T-helper 1 cell (primary cell): Measurements from ENCODE around the gene HTRA3.
A peak's percentile ranks its signal among the peaks of the same experiment; 100 is the strongest.

ENCODE experiments used
- DNase-seq, 5 donors: peaks; one replicate each; pipeline ENCODE4 v3.0.0-alpha.2; 2012 to 2020
- total RNA-seq, 4 donors: gene quantifications; one replicate each; lab custom pipeline; 2026; lab: John Stamatoyannopoulos, UW

The HTRA3 gene
- 0 reads per million in 4 donors for total RNA-seq

DNA sequence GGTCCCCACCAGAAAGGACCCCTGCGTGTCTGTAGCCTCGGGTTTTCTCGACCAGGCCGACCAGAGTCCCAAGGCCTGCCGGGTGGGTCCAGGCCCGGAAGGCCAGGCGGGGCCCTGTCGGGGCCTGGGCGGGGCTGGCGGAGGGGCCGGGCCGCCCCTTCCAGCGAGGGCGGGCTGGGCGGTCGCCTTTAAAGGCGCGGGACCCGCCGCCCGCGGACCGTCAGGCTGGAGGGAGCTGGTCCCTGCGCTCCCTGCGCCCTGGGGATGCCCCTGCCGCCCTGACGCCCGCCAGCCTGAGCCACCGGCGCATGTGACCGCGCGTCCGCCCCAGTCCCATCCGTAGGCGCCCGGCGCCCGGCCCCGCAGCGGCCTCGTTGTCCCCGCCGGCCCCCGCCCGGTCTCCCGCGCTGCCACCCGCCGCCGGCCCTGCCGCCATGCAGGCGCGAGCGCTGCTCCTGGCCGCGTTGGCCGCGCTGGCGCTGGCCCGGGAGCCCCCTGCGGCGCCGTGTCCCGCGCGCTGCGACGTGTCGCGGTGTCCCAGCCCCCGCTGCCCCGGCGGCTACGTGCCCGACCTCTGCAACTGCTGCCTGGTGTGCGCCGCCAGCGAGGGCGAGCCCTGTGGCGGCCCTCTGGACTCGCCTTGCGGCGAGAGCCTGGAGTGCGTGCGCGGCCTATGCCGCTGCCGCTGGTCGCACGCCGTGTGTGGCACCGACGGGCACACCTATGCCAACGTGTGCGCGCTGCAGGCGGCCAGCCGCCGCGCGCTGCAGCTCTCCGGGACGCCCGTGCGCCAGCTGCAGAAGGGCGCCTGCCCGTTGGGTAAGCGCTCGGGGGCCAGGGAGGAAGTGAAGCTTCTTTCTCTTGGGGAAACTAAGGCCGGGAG lies at the start of gene HTRA3:
Gene HTRA3 (plus strand): TSS at position 220 of the 883 bp plus-strand sequence. CDS start 215 bp downstream, at position 435.
- no peak for DNase-seq

DNA sequence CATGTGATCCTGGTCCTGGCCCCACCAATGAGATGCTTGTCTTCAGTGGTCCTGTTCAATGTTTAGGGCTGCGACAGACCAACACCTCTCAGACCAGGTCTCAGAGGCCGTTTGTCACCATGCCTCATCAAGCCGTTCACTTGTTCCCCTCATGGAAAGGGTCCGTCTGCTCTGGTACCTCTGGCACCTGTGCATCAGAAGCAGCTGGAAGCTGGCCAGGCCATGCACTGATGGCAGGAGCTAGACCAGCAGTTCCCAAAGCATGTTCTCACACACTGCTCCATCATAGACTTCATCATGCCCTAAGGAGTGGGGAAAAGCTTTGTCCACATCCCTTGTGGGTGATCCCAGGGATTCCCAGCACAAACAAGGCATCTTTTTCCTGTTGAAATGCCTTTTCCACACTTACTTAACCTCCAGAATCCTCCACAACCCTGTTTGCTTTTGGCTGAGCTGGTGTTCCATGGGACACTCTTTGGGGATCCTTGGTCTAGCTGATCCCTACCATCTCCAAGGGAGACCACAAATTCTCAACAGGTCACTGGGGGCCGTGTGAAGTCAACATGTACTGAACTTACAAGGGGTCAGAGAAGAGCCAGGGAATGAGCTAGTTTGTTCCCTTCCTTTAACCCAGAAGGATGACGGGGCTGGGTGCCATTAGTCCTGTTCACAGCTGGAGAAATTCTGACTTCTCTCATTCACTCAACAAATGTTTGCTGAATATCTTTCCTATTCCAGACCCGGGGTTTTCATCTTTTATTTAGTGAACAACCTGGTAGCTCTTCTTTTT lies 48.7 kb upstream of the HTRA3 start:
- DNase-seq: no peak

GRCh38 chr4:8221476-8221875 lies 48.1 kb upstream of the HTRA3 start:
- DNase-seq: peak in 1 of 5 donors; percentile 37

GRCh38 chr4:8221985-8222384 lies 47.6 kb upstream of the HTRA3 start:
- DNase-seq: no peak

- DNase-seq: no peak
Measured at GRCh38 chr4:8222609-8223388, 46.8 kb upstream of the HTRA3 start.

- no peak for DNase-seq
Measured at GRCh38 chr4:8224267-8224974, 45.1 kb upstream of the HTRA3 start.

GRCh38 chr4:8224975-8225625 lies 44.5 kb upstream of the HTRA3 start:
- DNase-seq: no peak

DNA sequence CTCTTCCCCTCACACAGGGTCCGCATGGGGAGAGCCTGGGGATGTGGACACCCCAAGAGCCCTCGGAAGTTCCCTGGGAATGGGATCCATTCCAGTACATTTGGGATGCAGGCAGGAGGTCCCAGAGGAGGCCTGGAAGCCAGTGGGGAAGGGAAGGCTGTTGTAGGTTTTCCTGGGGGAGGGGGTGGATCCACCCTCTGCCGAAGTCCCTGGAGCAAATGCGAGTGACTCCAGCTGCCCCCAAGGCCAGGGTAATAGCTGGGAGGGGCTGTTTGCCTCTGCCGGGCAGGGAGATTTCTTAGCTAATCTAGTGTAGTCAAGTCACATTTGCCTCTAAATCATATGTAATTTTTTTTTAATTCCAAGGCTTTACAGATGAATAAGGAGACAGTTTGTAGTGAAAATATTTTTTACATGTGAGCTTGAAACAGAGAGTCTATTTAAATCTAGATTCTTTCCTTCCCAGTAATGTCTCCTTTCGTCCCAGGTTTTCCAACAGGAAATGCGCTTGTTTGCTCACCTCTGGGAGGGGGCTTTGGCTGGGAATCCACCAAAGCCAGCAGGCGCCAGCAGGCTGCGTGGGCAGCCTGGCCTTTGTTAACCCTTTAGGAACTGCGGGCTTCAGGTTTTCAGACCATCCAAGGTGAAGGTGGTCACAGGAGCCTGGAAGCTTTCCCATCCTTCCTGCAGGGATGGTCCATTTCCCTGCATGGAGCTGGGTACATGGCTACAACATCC lies 43.7 kb upstream of the HTRA3 start:
- no peak for DNase-seq

DNA sequence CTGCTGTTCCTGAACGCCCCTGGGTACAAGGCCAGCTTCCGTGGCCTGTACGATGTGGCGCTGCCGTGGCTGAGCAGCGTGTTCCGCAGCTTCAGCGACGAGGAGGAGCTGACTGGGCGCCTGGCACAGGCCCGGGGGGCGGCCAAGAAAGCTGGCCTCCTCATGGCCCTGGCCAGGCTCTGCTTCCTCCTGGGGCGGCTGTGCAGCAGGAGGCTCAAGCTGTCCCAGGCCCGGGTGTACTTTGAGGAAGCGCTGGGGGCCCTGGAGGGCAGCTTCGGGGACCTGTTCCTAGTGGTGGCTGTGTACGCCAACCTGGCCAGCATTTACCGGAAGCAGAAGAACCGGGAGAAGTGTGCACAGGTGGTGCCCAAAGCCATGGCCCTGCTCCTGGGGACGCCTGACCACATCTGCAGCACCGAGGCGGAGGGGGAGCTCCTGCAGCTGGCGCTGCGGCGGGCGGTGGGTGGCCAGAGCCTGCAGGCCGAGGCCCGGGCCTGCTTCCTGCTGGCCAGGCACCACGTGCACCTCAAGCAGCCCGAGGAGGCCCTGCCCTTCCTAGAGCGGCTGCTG lies 42.3 kb upstream of the HTRA3 start:
- no peak for DNase-seq

DNA sequence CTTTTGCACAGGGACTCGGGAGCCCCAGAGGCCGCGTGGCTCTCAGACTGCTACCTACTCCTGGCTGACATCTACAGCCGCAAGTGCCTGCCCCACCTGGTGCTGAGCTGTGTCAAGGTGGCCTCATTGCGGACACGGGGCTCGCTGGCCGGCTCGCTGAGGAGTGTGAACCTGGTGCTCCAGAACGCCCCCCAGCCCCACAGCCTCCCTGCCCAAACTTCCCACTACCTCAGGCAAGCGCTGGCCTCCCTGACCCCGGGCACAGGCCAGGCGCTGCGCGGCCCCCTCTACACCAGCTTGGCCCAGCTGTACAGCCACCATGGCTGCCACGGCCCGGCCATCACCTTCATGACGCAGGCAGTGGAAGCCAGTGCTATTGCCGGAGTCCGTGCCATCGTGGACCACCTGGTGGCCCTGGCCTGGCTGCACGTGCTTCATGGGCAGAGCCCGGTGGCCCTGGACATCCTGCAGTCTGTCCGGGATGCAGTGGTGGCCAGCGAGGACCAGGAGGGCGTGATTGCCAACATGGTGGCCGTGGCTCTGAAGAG lies 41.7 kb upstream of the HTRA3 start:
- no peak for DNase-seq

GRCh38 chr4:8228319-8229250 lies 41.0 kb upstream of the HTRA3 start:
- DNase-seq: peak in 4 of 5 donors; percentile 46 to 81 (median 50)

- no peak for DNase-seq
Measured at GRCh38 chr4:8229331-8229975, 40.1 kb upstream of the HTRA3 start.

- no peak for DNase-seq
Measured at GRCh38 chr4:8230033-8230432, 39.5 kb upstream of the HTRA3 start.

GRCh38 chr4:8230891-8231290 lies 38.7 kb upstream of the HTRA3 start:
- DNase-seq: no peak

DNA sequence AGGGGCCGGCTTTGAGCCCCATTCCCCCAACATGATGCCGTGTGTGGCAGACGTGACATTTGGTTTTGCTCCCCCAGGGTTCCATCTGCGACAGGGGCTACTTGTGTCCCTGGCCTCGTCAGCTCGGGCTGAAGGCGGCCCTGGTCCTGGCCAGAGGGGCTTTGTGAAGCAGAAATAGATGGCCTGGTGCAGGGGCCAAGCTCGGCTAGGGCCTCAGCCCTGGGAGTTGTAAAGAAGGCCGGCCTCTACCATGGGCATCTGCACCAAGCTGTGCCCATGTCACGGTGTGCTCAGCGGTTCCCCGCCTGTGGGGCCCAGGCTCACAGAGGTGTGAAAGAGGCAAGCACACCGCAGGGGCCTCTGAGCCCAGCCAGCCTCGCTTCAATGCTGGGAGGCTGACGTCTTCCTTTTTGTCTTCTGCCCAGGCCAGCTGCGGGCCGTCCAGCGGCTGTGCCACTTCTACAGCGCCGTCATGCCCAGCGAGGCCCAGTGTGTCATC lies 38.0 kb upstream of the HTRA3 start:
- DNase-seq: no peak

DNA sequence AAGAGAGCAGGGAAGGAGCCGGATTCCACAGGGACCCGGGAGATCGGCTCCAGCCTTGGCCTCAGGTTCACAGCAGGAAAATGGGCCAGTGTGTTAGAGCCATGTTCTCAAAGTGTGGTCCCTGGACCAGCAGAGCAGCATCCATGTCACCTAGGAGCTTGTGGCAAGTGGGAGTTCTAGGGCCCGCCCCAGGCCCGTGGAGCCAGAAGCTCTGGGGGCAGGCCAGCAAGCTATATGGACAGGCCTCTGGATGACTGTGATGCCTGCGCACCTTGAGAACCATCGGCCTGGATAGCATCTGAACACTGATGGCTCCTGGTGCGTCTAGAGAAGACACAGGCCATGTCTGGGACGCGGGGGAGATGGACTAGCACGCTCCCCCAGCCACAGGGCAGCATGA lies 36.8 kb upstream of the HTRA3 start:
- no peak for DNase-seq

- DNase-seq: no peak
Measured at GRCh38 chr4:8233672-8234484, 35.7 kb upstream of the HTRA3 start.

- no peak for DNase-seq
Measured at GRCh38 chr4:8234715-8235114, 34.8 kb upstream of the HTRA3 start.
